ENCODE measurements around the gene BRD1. TPM values are rescaled to one million over a fixed set of nuclear protein-coding genes. Genes with fewer than 3 reads are reported as not detected.
A peak's percentile ranks its signal among the peaks of the same experiment; 100 is the strongest.
"Not testable (repeated sequence)": the region's sequence is repeated elsewhere in the genome, so short reads cannot be mapped to it uniquely, and the experiment has no call there.

The BRD1 gene
- total RNA-seq, 2 experiments from 2014 or later, result 56.7 to 56.9 TPM

GRCh38 chr22:49861642-49862495, 34.2 kb upstream of the BRD1 start:
- Mint-ChIP-seq H3K27ac (peak overlapping the region; percentile 71), H3K9me3 (peaks cover 9% of the 10 kb centered on the region), H3K4me1 (peaks cover 24% of the 10 kb centered on the region), H3K27me3 (no peaks in the 10 kb centered on the region), H3K4me3 (peak overlapping the region; percentile 45), H3K36me3 (peaks cover 29% of the 10 kb centered on the region)
- DNase-seq (peak; percentile 15), ATAC-seq (ENCODE audit: low read depth) (no peak)
- POLR2A ChIA-PET, result interaction anchor here (0.7 kb wide), 1 partner anchor 330 kb away, joined by 6 read pairs; no protein-coding TSS in a partner anchor

GRCh38 chr22:49858827-49859226, 31.2 kb upstream of the BRD1 start:
- no peak for ATAC-seq (ENCODE audit: low read depth)
- H3K9me3 Mint-ChIP-seq, result no peaks in the 10 kb centered on the region
- H3K27ac Mint-ChIP-seq, result no peak overlapping the region
- no peaks in the 10 kb centered on the region for H3K27me3 Mint-ChIP-seq
- peaks cover 7% of the 10 kb centered on the region for H3K36me3 Mint-ChIP-seq
- no peak overlapping the region for H3K4me3 Mint-ChIP-seq
- peaks cover 32% of the 10 kb centered on the region for H3K4me1 Mint-ChIP-seq
- peak; percentile 12 for DNase-seq
- POLR2A ChIA-PET, result no interaction called here

GRCh38 chr22:49856766-49857618, 29.3 kb upstream of the BRD1 start:
- POLR2A ChIA-PET, result no interaction called here
- Mint-ChIP-seq H3K9me3 (no peaks in the 10 kb centered on the region), H3K36me3 (peaks cover 5% of the 10 kb centered on the region), H3K4me3 (no peak overlapping the region), H3K4me1 (peaks cover 31% of the 10 kb centered on the region), H3K27ac (no peak overlapping the region), H3K27me3 (no peaks in the 10 kb centered on the region)
- DNase-seq, result peak; percentile 22
- no peak for ATAC-seq (ENCODE audit: low read depth)

GRCh38 chr22:49856343-49856742, 28.7 kb upstream of the BRD1 start:
- Mint-ChIP-seq H3K36me3 (peaks cover 3% of the 10 kb centered on the region), H3K4me3 (peak overlapping the region; percentile 93), H3K27me3 (peaks cover 5% of the 10 kb centered on the region), H3K27ac (no peak overlapping the region), H3K4me1 (peaks cover 32% of the 10 kb centered on the region), H3K9me3 (no peaks in the 10 kb centered on the region)
- DNase-seq (peak; percentile 11), ATAC-seq (ENCODE audit: low read depth) (no peak)
- POLR2A ChIA-PET, result interaction anchor here (2.6 kb wide), 1 partner anchor 30 kb away, joined by 16 read pairs; no protein-coding TSS in a partner anchor

GRCh38 chr22:49855251-49855911, 27.7 kb upstream of the BRD1 start:
- ATAC-seq (ENCODE audit: low read depth), result no peak
- Mint-ChIP-seq H3K4me3 (peak overlapping the region; percentile 93), H3K27ac (peak overlapping the region; percentile 67), H3K9me3 (no peaks in the 10 kb centered on the region), H3K27me3 (peaks cover 10% of the 10 kb centered on the region), H3K4me1 (peaks cover 31% of the 10 kb centered on the region), H3K36me3 (peaks cover 3% of the 10 kb centered on the region)
- peak; percentile 26 for DNase-seq
- POLR2A ChIA-PET, result interaction anchor here (0.9 to 2.6 kb wide), 9 partner anchors 17 to 106 kb away, joined by 3 to 16 read pairs (median 4); partner anchors contain the start of genes ALG12, CRELD2 and PIM3

- ATAC-seq (ENCODE audit: low read depth) (peak; percentile 29), DNase-seq (peak; percentile 61)
- Mint-ChIP-seq H3K27me3 (peaks cover 16% of the 10 kb centered on the region), H3K27ac (peak overlapping the region; percentile 90), H3K4me3 (peak overlapping the region; percentile 93), H3K9me3 (no peaks in the 10 kb centered on the region), H3K36me3 (peaks cover 3% of the 10 kb centered on the region), H3K4me1 (peaks cover 29% of the 10 kb centered on the region)
- POLR2A ChIA-PET, result interaction anchor here (1.2 to 2.6 kb wide), 8 partner anchors 16 to 107 kb away, joined by 3 to 16 read pairs (median 5); partner anchors contain the start of genes ALG12, CRELD2 and PIM3
These were observed 26.5 kb upstream of the BRD1 start for GRCh38 chr22:49853981-49854831.

- Mint-ChIP-seq H3K4me3 (peak within 1 kb of the TSS; percentile 93), H3K9me3 (no peaks in the 10 kb centered on the region), H3K27me3 (peaks cover 16% of the 10 kb centered on the region), H3K36me3 (no peaks in the 10 kb centered on the region), H3K4me1 (peaks cover 27% of the 10 kb centered on the region), H3K27ac (peak within 1 kb of the TSS; percentile 90)
- POLR2A ChIA-PET, result interaction anchor here (1.3 to 2.3 kb wide), 3 partner anchors 15 to 63 kb away, joined by 3 to 10 read pairs (median 7); no protein-coding TSS in a partner anchor
- ATAC-seq (ENCODE audit: low read depth) (peak; percentile 83), DNase-seq (peak; percentile 100)
These were observed 25.5 kb upstream of the BRD1 start, which contains the start of gene ZBED4 for GRCh38 chr22:49852898-49853894. TSS of gene ZBED4 (plus strand) at chr22:49853844. CDS start at chr22:49883663, 29,819 bp downstream.

GRCh38 chr22:49852568-49852897, 24.9 kb upstream of the BRD1 start:
- POLR2A ChIA-PET, result interaction anchor here (1.3 to 2.3 kb wide), 3 partner anchors 14 to 63 kb away, joined by 3 to 10 read pairs (median 7); no protein-coding TSS in a partner anchor
- Mint-ChIP-seq H3K4me1 (peaks cover 28% of the 10 kb centered on the region), H3K27me3 (peaks cover 23% of the 10 kb centered on the region), H3K27ac (peak overlapping the region; percentile 68), H3K4me3 (peak overlapping the region; percentile 64)
- H3K36me3 Mint-ChIP-seq; DNase-seq; H3K9me3 Mint-ChIP-seq; ATAC-seq (ENCODE audit: low read depth): not testable (repeated sequence)

GRCh38 chr22:49850959-49851802, 23.5 kb upstream of the BRD1 start:
- Mint-ChIP-seq H3K27ac (peak overlapping the region; percentile 44), H3K4me3 (peak overlapping the region; percentile 28), H3K27me3 (peaks cover 37% of the 10 kb centered on the region), H3K36me3 (no peaks in the 10 kb centered on the region), H3K4me1 (peaks cover 26% of the 10 kb centered on the region), H3K9me3 (no peaks in the 10 kb centered on the region)
- POLR2A ChIA-PET, result interaction anchor here (0.6 to 2.3 kb wide), 3 partner anchors 10 to 38 kb away, joined by 5 to 10 read pairs (median 6); no protein-coding TSS in a partner anchor
- ATAC-seq (ENCODE audit: low read depth), result no peak
- DNase-seq, result peak; percentile 31

- Mint-ChIP-seq H3K9me3 (no peaks in the 10 kb centered on the region), H3K27me3 (peaks cover 45% of the 10 kb centered on the region), H3K27ac (no peak overlapping the region), H3K36me3 (no peaks in the 10 kb centered on the region), H3K4me3 (peak overlapping the region; percentile 60), H3K4me1 (peaks cover 17% of the 10 kb centered on the region)
- no peak for ATAC-seq (ENCODE audit: low read depth)
- peak; percentile 35 for DNase-seq
- POLR2A ChIA-PET, result no interaction called here
These were observed 22.6 kb upstream of the BRD1 start for GRCh38 chr22:49850021-49850911.

Measured in activated naive CD8-positive, alpha-beta T cell treated with anti-CD3 and anti-CD28 coated beads, Interleukin-2, amount 10 ng/mL, durations not matched to agents 7 days and 5 days (primary cell).